Measurements from ENCODE around the gene MRPL58. TPM values are rescaled to one million over a fixed set of nuclear protein-coding genes. Genes with fewer than 3 reads are reported as not detected.
"Not testable (repeated sequence)": the region's sequence is repeated elsewhere in the genome, so short reads cannot be mapped to it uniquely, and the experiment has no call there.

MRPL58 gene
- total RNA-seq, 1 donor from 2014 or later, result 16.2 TPM

GRCh38 chr17:75003070-75003956 lies 9.2 kb upstream of the MRPL58 start:
- Mint-ChIP-seq H3K9me3 (ENCODE audit: unreplicated experiment) (no peaks in the 10 kb centered on the region), H3K27me3 (ENCODE audit: unreplicated experiment) (no peaks in the 10 kb centered on the region), H3K27ac (ENCODE audit: unreplicated experiment) (no peak overlapping the region), H3K4me3 (ENCODE audit: unreplicated experiment) (no peak overlapping the region), H3K36me3 (ENCODE audit: low read depth, unreplicated experiment) (peaks cover 25% of the 10 kb centered on the region), H3K4me1 (ENCODE audit: unreplicated experiment) (peaks cover 6% of the 10 kb centered on the region)
- DNase-seq (ENCODE audit: low spot score), result no peak
- no peak for TF ChIP-seq CTCF (IDR thresholded peaks at IDR 0.05; ENCODE audit: unreplicated experiment)

GRCh38 chr17:75003957-75004355 lies 8.5 kb upstream of the MRPL58 start:
- Mint-ChIP-seq H3K36me3 (ENCODE audit: low read depth, unreplicated experiment) (peaks cover 25% of the 10 kb centered on the region), H3K4me3 (ENCODE audit: unreplicated experiment) (no peak overlapping the region), H3K9me3 (ENCODE audit: unreplicated experiment) (no peaks in the 10 kb centered on the region), H3K27ac (ENCODE audit: unreplicated experiment) (no peak overlapping the region), H3K27me3 (ENCODE audit: unreplicated experiment) (no peaks in the 10 kb centered on the region), H3K4me1 (ENCODE audit: unreplicated experiment) (no peaks in the 10 kb centered on the region)
- DNase-seq (ENCODE audit: low spot score), result no peak
- no peak for TF ChIP-seq CTCF (IDR thresholded peaks at IDR 0.05; ENCODE audit: unreplicated experiment)

- Mint-ChIP-seq H3K9me3 (ENCODE audit: unreplicated experiment) (no peaks in the 10 kb centered on the region), H3K27ac (ENCODE audit: unreplicated experiment) (no peak overlapping the region), H3K36me3 (ENCODE audit: low read depth, unreplicated experiment) (peaks cover 25% of the 10 kb centered on the region), H3K4me1 (ENCODE audit: unreplicated experiment) (no peaks in the 10 kb centered on the region), H3K4me3 (ENCODE audit: unreplicated experiment) (no peak overlapping the region), H3K27me3 (ENCODE audit: unreplicated experiment) (no peaks in the 10 kb centered on the region)
- no peak for TF ChIP-seq CTCF (IDR thresholded peaks at IDR 0.05; ENCODE audit: unreplicated experiment)
- no peak for DNase-seq (ENCODE audit: low spot score)
These were observed 8.1 kb upstream of the MRPL58 start for GRCh38 chr17:75004371-75004770.

- Mint-ChIP-seq H3K36me3 (ENCODE audit: low read depth, unreplicated experiment) (peaks cover 25% of the 10 kb centered on the region), H3K9me3 (ENCODE audit: unreplicated experiment) (no peaks in the 10 kb centered on the region), H3K4me1 (ENCODE audit: unreplicated experiment) (no peaks in the 10 kb centered on the region), H3K27me3 (ENCODE audit: unreplicated experiment) (no peaks in the 10 kb centered on the region), H3K4me3 (ENCODE audit: unreplicated experiment) (peak overlapping the region; percentile 73), H3K27ac (ENCODE audit: unreplicated experiment) (no peak overlapping the region)
- DNase-seq (ENCODE audit: low spot score), result no peak
- no peak for TF ChIP-seq CTCF (IDR thresholded peaks at IDR 0.05; ENCODE audit: unreplicated experiment)
These were observed 7.2 kb upstream of the MRPL58 start for GRCh38 chr17:75005291-75005690.

- H3K4me3 Mint-ChIP-seq (ENCODE audit: unreplicated experiment); H3K27me3 Mint-ChIP-seq (ENCODE audit: unreplicated experiment); H3K9me3 Mint-ChIP-seq (ENCODE audit: unreplicated experiment); H3K27ac Mint-ChIP-seq (ENCODE audit: unreplicated experiment); DNase-seq (ENCODE audit: low spot score); H3K4me1 Mint-ChIP-seq (ENCODE audit: unreplicated experiment): not testable (repeated sequence)
- H3K36me3 Mint-ChIP-seq (ENCODE audit: low read depth, unreplicated experiment), result peaks cover 22% of the 10 kb centered on the region
These were observed 6.4 kb upstream of the MRPL58 start for GRCh38 chr17:75006084-75006483.
